GM19463 (cell line): Measurements from ENCODE around the gene CREB3L4.
"Not testable (repeated sequence)": the region's sequence is repeated elsewhere in the genome, so short reads cannot be mapped to it uniquely, and the experiment has no call there.

Experiments used
- ATAC-seq: cut with Tn5 transposase; IDR thresholded peaks from one replicate; pipeline ENCODE4 v1.9.1; 2021; ENCODE audit warnings: mild to moderate bottlenecking, moderate library complexity; ENCODE audit not compliant: unreplicated experiment

CREB3L4 gene

DNA sequence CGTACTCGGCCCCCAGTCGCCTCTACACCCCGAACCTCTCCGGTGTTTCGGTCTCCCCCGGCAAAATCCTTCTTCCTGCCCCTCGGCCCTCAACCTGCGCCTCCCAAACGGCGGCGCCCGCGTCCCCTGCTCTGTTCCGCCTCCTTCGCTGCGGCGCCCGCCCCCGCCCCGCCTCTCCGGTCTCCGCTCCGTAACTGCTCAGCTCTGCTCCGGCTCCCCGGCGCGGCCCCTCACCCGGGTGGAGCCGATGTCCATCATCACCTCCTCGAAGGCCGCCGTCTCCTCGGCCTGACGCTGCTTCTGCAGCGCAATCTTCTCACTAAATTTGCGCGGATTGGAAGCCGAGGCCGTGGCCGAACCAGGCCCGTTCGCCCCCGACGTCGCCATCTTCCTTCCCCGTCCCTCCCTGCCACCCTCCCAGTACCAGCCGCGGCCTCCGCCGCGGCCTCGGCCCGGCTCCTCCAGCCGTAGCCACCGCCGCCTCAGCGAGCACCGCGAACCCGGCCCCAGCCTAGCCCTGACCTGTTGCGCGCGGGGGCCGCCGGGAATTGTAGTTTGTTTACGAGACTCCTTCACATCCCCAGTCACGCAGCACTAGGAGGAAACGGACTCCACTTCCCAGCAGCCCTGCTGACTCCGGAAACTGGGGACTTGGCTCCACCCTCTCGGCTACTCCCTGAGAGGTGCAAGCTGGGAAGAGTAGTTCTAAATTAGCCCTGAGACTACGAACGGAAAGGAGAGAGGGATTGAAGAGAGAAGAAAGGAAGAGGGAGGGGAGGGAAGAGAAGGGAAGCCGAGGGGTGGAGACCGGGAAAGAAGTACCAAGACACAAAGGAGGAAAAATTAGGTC is 9.4 kb upstream of the CREB3L4 start, which contains the start of gene CRTC2:
Gene CRTC2 (minus strand): TSS at position 502 of the 850 bp plus-strand sequence. CDS start 115 bp downstream, at position 387.
- ATAC-seq = peak; percentile 75

DNA sequence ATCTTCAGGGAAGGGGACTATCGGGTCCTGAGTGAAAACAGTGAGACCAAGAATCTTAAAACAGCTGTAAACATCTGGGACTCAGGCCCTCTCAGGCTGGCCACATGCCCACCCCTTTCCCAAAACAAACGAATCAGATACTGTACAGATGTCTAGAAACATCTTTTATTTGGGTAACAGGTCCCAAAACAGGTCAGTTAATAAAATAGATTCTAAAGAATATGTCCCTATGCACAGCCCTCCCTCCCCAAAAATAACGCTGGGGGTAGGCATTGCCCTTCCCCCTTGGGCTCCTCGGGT is 8.8 kb upstream of the CREB3L4 start:
- ATAC-seq = no peak

DNA sequence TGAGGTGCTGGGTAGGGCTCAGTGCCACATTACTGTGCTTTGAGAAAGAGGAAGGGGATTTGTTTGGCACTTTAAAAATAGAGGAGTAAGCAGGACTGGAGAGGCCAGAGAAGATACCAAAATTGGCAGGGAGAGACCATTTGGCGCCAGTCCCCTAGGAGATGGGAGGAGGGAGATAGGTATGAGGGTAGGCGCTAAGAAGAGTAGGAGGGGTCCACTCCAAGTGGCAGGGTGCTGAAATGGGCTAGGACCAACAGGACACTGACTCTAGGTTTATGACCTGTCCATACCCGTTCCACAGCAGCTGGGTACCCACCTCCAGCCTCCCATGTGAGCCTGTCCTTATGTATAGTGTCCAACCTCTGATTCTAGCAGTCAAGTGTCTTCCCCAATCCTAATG is 8.2 kb upstream of the CREB3L4 start:
- no peak for ATAC-seq

DNA sequence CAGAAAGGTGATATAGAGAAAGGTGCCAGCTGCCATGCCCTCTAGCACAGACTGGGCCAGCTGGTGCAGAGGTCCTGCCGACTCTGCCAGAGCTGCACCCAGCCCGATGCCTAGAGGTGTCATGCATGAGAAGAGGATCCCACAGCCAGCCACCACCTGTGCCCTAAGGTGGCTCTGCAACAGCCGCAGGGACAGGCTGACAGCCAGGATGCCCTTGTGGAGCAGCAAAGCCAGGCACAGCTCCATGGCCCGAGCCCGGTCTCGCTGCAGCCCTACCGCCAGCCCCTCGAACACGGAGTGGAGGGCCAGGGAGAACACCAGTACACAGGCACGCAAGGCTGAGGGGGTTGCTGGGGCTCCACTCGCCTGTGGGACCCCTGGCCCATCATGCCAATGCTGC is 7.5 kb upstream of the CREB3L4 start:
- ATAC-seq = no peak

DNA sequence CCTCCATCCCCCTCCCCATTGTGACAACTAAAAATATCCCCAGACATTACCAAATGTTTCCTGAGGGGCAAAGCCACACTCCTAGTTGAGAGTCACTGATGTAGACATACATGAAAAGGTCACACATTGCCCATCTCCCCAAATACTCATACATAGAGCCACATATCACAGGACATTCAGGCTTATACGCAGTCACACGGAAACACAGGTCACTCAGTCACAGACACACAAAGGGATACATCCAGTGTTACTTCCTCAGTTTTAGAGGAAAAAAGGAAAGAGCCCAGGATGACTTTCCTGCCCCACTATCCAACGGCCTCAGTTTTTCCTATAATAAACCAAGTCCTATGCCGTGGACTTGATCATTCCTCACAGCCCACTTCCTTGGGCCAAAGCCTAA is 6.3 kb upstream of the CREB3L4 start:
- no peak for ATAC-seq

DNA sequence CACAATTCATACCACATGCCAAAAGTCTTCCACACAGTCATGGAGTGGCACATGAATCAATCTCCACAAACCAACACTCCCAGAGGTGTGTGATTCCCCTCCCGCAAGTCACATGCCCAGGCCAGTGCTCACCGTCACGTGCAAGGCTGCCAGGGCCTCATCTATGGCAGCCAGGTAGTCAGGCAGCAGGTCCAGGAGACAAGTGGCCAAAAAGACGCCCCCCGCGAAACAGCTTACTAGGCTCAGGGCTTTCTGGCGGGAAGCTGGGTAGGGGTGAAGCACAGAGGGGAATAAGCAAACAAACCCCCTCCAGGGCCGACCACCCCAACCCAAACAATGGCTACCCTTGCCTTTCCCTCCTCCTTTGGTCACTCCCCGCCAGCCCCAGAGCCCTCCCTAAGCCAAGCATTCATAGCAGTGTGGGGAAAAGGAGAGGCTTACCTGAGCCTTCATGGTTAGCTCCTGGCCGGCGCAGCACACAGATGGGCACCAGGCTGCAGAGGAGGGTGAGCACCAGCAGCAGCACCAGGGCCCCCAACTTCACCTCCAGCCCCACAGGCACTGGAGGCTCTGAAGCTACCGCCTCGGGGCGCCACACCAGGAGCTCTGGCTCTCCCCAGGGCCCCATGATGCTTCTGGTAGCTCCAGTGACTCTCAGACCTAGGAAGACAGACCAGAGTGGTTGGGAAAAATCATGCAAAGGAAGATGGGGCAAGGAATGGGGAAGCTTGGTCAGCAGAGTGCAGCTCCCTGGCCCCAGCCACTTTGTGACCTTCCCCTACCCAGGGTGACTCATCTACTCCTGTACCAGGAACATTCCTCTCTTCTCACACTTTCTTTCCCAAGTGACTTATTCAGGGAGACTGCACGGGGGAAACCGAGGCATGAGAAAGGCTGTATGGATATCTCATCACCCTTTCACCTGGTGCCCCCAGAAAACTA is 5.3 kb upstream of the CREB3L4 start:
- no peak for ATAC-seq

DNA sequence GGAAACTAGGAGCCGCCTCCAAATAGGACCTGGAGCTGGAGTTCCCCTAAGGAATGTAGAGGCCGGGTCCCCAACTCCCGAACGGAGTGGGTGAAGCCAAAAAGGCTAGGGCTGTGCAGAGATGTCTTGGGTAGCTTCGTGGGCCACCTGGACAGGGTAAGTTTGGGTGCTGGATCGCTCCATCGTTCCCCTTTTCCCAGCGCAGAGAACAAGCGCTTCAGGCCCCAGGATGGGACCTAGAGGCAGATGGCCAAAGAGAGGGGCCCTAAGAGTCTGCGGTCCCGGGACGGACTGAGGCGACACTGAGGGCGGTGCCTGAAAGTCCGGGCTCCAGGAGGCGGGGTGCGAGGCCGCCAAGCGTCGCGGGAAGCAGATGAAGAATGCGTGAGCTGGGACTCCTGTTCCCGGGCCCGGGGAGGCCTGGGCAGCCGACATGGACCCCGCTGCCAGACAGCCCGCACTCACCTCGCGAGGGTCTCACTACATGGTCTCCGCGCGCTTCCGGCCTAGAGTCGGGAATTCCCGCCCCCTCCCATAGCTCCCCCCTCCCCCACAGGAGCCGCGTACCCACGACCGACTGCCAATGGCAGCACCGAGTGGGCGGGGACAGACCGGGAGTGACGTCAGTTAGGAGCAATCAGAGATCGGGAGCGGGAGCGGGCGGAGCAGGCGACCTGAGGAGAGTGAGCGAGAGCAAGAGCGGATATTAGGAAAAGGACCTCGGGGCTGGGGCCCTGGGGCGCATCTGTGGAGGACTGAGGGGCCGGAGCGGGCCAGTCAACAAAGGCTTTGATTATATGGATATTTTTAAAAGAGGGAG is 4.5 kb upstream of the CREB3L4 start, which contains the start of gene SLC39A1:
Gene SLC39A1 (minus strand): TSS at position 508 of the 820 bp plus-strand sequence. CDS start 822 bp downstream, outside the sequence.
- peak; percentile 45 for ATAC-seq

DNA sequence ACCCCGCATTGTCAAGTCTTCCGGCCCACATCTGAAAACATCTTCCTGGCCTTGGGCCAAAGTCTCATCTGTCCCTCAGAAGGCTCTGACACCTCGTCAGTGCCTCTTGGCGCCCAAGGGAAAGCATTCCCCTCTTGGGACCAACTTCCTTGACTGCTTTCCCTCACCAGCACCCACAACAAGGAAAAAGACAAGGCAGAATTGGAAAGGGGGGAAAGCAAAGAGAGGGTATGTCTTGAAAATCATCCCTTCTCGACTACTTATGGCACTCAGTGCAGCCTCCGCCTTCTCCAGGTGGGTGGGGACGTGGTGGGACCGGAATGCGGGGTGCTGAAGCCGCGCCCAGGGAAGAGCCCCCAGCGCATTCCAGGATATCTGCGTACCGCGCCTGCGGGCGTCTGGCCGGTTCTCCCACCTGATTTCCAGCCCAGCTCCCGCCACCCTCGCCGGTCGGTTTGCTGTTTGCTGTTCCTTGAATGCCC is 3.8 kb upstream of the CREB3L4 start:
- no peak for ATAC-seq

DNA sequence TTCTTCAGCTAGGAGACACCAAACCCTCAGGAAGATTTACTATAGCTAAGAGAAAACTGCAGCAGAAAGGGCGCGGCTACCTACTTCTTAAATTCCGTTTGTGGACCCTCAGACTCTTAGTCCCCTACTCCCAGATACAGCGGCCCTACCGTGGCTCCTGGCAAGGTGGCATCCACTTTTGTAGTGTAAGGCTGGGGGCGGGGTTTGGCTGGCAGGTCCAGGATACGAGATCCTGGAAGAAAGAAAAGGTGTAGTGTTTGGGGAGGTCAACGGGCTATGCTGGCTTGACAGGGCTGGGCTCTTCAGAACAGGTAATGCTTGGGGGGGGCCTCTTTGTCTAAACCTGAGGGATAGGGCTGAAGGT is 280 bp downstream of the CREB3L4 start:
- no peak for ATAC-seq

DNA sequence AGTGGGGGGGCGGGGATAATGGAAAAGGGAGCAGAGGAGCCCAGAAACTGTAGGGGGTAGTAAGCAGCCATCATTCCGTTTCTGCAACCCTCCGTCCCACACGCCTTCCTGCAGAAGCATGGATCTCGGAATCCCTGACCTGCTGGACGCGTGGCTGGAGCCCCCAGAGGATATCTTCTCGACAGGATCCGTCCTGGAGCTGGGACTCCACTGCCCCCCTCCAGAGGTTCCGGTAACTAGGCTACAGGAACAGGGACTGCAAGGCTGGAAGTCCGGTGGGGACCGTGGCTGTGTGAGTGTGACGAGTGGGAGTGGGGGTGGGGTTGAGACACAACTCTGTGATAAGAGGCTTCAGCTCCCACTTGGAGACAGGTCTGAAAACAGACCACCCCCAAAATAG is 706 bp downstream of the CREB3L4 start:
- no peak for ATAC-seq

DNA sequence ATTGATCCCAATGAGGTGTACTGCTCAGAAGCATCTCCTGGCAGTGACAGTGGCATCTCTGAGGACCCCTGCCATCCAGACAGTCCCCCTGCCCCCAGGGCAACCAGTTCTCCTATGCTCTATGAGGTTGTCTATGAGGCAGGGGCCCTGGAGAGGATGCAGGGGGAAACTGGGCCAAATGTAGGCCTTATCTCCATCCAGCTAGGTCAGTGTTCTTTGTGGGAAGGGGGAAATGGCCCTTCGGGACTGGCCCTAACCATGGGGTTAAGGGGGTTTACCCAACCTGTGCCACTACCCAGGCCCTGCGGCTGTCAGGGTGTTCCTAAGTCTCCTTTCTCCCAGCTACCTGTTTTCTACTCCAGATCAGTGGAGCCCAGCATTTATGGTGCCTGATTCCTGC is 1.3 kb downstream of the CREB3L4 start:
- no peak for ATAC-seq

DNA sequence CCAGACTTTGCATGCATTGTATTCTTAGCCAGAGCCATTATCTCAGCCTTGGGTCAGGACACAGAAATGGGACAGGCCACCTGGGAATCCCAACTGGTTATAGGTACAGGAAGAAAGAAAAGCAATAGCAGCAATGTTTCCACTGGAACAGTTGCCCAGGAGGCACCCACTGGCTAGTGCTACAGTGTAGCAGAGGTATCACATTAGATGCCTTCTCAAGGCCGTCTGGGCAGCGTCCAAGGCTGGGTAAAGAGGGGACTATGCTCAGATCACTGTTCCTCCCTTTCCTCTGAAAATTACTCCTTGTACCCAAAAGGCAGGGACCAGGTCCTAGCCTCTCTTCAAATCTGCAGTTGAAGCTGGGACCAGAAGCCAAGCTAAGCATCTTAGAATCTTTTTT is 2.6 kb downstream of the CREB3L4 start:
- no peak for ATAC-seq

DNA sequence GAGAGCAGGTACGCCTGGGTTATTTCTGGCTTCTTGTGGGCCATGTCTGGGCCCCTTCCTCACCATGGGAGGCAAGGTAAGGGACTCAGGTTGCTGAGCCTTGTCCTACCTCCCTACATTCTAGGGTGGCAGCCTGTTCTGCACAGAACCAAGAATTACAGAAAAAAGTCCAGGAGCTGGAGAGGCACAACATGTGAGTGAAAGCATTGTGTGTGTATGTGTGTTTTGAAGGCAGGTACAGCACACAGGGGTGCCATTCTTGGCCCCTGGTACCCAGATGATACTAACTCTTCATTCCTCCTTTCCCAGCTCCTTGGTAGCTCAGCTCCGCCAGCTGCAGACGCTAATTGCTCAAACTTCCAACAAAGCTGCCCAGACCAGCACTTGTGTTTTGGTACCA is 5.4 kb downstream of the CREB3L4 start:
- ATAC-seq = no peak

DNA sequence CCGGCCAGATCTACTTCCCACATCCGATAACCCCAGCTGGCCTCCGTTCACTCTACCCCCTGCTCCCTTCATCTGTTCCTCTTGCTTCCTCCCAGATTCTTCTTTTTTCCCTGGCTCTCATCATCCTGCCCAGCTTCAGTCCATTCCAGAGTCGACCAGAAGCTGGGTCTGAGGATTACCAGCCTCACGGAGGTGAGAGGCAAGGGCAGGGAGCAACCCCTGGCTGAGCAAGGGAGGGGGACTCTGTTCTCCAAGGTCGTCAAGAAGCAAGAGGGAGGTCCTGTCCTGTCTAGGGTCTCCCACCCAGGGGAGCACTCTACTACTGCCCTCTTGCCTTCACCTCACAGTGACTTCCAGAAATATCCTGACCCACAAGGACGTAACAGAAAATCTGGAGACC is 5.8 kb downstream of the CREB3L4 start:
- ATAC-seq = no peak

DNA sequence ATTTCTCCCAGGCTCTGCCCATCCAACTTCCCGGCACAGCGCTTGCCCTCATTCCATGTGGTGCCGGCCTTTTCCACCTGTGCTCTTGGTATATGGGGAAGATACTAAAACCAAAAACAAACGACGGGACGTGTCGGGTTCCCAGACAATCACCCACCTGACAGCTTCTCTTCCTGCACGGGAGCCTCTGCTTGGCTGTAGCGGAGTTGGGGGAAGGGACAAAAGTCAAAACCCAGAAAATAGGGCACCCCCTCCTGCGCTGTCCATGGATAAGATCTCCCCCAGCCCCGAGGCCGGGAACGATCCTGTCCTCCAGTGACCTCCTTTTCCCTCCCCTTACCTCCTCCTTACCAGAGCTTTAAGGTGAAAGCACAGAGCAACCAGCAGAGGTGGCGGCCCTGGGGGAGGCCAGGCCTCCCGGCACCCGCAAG is 9.1 kb downstream of the CREB3L4 start:
- no peak for ATAC-seq

DNA sequence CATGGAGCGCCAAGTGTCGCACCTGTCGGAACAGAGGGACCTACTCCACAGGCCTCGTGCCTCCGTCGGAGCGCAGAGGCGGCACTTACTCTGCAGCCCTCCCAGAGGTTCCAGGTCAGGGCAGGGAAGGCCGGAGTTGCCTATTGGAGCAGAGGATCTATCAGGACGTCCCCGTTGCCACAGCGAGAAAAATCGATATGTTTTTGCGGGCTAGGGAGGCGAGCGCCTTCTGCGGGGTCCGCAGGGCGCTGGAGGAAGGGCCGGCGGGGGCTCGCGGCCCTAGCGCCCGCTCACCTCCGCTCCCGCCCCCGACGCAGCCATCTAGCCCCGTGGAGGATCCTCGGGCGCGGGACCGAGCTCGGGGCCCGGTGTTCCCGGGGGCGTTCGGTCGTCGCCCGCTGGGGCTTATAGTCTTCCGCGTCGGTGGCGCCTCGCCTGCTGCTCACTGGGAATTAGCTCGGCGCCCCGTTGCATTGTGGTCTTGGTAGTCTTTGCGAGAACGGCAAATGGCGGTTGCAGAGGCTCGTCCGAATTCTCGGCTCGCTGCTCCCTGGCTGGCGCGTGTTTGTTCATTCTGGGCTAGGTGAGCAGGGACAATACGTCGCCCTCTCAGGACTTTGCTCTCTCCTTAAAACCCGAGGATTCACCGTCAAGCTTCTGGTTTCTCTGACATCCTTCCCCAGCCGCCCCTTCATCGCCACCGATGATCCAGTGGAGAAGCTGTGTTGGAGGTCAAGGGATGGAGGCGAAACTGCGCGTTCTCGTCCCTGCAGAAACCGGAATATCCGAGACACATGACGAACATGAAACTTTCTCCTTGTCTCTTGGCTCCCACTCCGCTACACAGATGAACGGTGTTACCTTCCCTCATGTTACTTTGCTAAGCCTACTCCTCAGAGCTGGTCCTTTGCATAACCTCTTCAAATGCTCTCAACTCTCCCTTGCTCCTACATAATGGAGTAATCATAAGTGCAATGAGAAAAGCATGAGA is 9.8 kb downstream of the CREB3L4 start, which contains the start of gene JTB:
Gene JTB (minus strand): TSS at position 425 of the 991 bp plus-strand sequence. CDS start 422 bp downstream, at position 3.
- ATAC-seq = peak; percentile 80

DNA sequence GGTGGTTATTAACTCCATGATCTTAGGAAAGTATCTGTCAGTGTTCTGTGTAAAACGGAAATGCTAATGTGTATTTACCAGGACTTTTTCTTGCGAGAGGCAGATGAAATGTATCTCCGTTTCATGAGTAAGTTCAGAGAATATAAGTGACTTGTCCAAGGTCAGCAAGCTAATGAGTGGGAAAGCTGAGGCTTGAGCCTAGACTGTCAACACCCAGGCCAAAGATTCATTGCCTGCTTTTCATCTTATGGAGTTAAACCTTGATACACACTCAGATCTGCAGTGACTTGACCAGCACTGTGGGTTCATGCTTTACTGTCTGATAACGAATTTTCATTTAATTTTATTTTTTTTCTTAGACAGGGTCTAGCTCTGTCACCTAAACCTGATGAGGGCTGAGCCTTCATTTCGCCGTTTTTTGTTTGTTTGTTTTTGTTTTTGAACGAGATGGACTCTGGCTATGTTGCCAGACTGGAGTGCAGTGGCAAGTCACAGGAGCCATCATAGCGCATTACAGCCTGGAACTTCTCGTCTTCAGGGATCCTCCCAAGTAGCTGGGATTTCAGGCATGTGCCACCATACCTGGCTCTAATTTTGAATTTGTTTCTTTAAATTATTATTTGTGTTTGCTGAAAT is 10.7 kb downstream of the CREB3L4 start:
- no peak for ATAC-seq

DNA sequence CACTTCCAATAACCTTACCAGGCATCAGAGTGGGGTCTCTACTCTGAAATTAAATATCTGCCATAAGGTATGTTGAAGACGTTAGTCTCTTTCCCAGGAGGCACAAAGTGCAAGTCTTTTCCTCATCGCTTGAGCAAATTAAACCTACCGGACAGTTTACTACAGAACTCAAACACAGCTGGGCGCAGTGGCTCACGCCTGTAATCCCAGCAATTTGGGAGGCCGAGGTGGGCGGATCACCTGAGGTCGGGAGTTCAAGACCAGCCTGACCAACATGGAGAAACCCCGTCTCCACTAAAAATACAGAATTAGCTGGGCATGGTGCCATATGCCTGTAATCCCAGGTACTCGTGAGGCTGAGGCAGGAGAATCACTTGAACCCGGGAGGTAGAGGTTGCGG is 11.4 kb downstream of the CREB3L4 start:
- not testable (repeated sequence) for ATAC-seq

DNA sequence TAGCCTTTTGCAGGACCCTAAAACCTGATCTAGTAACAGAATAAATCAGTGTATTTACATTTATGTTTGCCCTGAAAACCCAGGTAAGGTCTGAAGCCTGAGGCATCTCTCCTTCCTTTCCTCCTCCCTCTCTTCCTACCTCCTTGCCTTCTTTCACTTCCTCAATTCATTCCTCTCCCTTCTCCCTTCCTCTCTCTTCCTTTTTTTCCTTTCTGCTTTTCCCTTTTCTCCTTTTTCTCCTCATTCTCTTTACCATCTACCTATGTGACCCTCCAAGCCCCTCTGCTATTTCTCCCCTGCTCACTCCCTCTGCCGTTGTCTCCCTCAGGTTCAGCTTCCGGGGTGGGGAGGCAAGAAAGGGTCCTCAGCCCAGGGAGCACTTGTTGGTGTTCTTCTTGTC is 14.0 kb downstream of the CREB3L4 start:
- ATAC-seq = not testable (repeated sequence)
